Panc1 (cell line): ENCODE measurements around the gene TBC1D16. TPM values are rescaled to one million over a fixed set of nuclear protein-coding genes. Genes with fewer than 3 reads are reported as not detected.

ENCODE experiments used
- ATAC-seq: fragments of 200-7000 bp; cut with Tn5 transposase; 2 replicates; pipeline ENCODE4 v1.9.1; 2020; ENCODE audit warnings: mild to moderate bottlenecking, moderate library complexity
- BruUV-seq: library from RNA; stranded (reverse); fragments of 400-500 nt; replicated peaks from 2 replicates; lab custom pipeline; 2021; lab: Mats Ljungman, UMichigan
- CTCF ChIA-PET: fragments of 300-600 bp; sonication (Branson Sonifier 250); formaldehyde crosslinking; loops from one replicate; lab custom pipeline; 2022; ENCODE audit warnings: antibody characterized with exemption; lab: Charles Lee
- POLR2A ChIA-PET: fragments of 300-600 bp; sonication (Branson Sonifier 250); formaldehyde crosslinking; loops from one replicate; lab custom pipeline; 2022; ENCODE audit warnings: antibody characterized with exemption; lab: Charles Lee
- DNase-seq: peaks from one replicate; pipeline ENCODE4 v3.0.0-alpha.2; 2010; ENCODE audit warnings: low read depth, low spot score
- H3K27ac ChIP-seq: 2 replicates; pipeline ENCODE4 v1.5.1; 2011; ENCODE audit warnings: mild to moderate bottlenecking, low read length, inconsistent platforms
- H3K27me3 ChIP-seq: fragments of 200-500 bp; sonication (Bioruptor generic); 2 replicates; pipeline ENCODE4 v1.6.0; 2014; ENCODE audit warnings: low read length, inconsistent platforms; ENCODE audit not compliant: control insufficient read depth, insufficient read depth
- H3K36me3 ChIP-seq: fragments of 200-500 bp; sonication (Bioruptor generic); 2 replicates; pipeline ENCODE4 v1.5.1; 2014; ENCODE audit warnings: inconsistent platforms, mild to moderate bottlenecking, low read length, moderate library complexity; ENCODE audit not compliant: control insufficient read depth, insufficient read depth
- H3K4me1 ChIP-seq: 2 replicates; pipeline ENCODE4 v1.5.1; 2011; ENCODE audit warnings: inconsistent platforms, mild to moderate bottlenecking, low read length, moderate library complexity; ENCODE audit not compliant: control insufficient read depth, insufficient read depth
- H3K4me3 ChIP-seq, 2 experiments: 2 replicates each; pipeline ENCODE4 v1.5.1; 2011 to 2012; ENCODE audit warnings: low read depth in 2 of 2, low read length in 2 of 2, mild to moderate bottlenecking in 2 of 2, inconsistent platforms in 1 of 2, moderate library complexity in 1 of 2
- H3K9me3 ChIP-seq: fragments of 200-500 bp; sonication (Bioruptor generic); 2 replicates; pipeline ENCODE4 v1.5.1; 2014; ENCODE audit warnings: low read depth, mild to moderate bottlenecking, inconsistent platforms, low read length, moderate library complexity; ENCODE audit not compliant: control insufficient read depth, insufficient read depth
- POLR2AphosphoS5 ChIP-seq: IDR thresholded peaks from 2 replicates; pipeline ENCODE4 v1.6.1; 2012; ENCODE audit warnings: mild to moderate bottlenecking, low read depth, low read length, moderate library complexity
- SIN3A ChIP-seq: IDR thresholded peaks from 2 replicates; pipeline ENCODE4 v1.6.1; 2012; ENCODE audit warnings: low read depth, mild to moderate bottlenecking, low read length, moderate library complexity, borderline replicate concordance; ENCODE audit not compliant: insufficient read depth
- TCF7L2 ChIP-seq: IDR thresholded peaks from 2 replicates; pipeline ENCODE4 v1.6.1; 2011; ENCODE audit warnings: mild to moderate bottlenecking, low read depth, low read length, inconsistent platforms
- in situ Hi-C: cut with HindIII; loops from 2 replicates; pipeline ENCODE4 v1.10.0; 2016; ENCODE audit warnings: low sequenced_read_pairs, low pct_unique_long_range_greater_than_20kb
- intact Hi-C: fragments of 100-400 bp; cut with micrococcal nuclease; formaldehyde crosslinking; loops from one replicate; pipeline ENCODE4 v1.10.0; 2022; ENCODE audit not compliant: unreplicated experiment
- total RNA-seq: library from RNA; stranded (reverse); gene quantifications from one replicate; pipeline ENCODE4 v1.2.1, GENCODE V29; 2021; ENCODE audit not compliant: unreplicated experiment
- TF ChIP-seq, protein P1 (sequence below): fragments of 450-650 bp; IDR thresholded peaks from 2 replicates; pipeline ENCODE4 v1.5.1; 2017; ENCODE audit warnings: mild to moderate bottlenecking
- TF ChIP-seq, protein P2 (sequence below), 2 experiments: IDR thresholded peaks; 2 replicates each; pipeline ENCODE4 v1.6.1; 2011 to 2012; ENCODE audit warnings: low read depth in 2 of 2, control low read depth in 1 of 2, low read length in 1 of 2, mild to moderate bottlenecking in 1 of 2, moderate library complexity in 1 of 2; ENCODE audit not compliant: insufficient read depth in 1 of 2

TBC1D16 gene
- total RNA-seq, 1 experiment from 2014 or later, result 41.6 TPM

DNA sequence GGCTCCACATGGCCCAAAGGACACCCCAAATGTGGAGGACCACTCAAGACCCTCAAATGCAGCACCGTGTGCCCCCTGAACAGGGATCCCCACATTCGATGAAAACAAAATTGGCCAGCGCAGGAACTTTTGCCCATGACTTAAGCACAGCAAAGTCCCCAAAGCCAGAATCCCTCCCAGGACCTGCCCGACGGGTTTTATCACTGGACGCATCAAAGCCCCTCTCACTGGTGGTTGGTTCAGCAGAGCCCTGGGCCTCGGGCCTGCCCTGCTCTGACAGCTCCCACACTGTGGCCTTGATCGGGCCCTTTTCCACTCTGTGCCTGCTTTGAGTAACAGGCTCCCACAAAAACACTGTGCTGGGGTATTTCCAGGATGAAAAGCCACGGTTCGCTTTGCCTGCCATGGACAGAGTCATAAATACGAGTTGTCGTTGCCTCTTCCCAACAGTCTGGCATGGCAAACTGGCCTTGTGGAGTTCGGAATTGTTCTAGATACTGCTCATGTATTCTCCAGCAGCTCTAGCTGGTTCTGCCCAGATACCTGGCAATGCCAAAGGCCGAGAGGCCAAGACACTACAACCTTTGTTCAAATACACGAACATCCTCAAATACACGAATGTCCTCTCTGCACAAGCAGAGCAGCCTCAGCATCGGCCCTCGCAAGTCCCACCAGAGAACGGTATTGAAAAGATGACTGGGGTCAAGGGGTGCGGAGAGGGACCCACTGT lies 46.4 kb downstream of the TBC1D16 start:
- Histone ChIP-seq H3K4me1 (peaks cover 87% of the 10 kb centered on the region), H3K27me3 (no peaks in the 10 kb centered on the region), H3K4me3 (no peak overlapping the region), H3K36me3 (no peaks in the 10 kb centered on the region), H3K27ac (peak overlapping the region; percentile 90), H3K9me3 (no peaks in the 10 kb centered on the region)
- intact Hi-C loops, result loop anchor here (5.0 kb wide), 1 partner anchor 152 kb away; the partner anchor contains the start of gene CBX4
- CTCF ChIA-PET, result no interaction called here
- in situ Hi-C loops, result loop anchor here (25.0 kb wide), 2 partner anchors 127 to 202 kb away; partner anchors contain the start of genes CBX2 and CBX8
- POLR2A ChIA-PET, result no interaction called here
- ATAC-seq (no peak), DNase-seq (no peak)
- TF ChIP-seq POLR2AphosphoS5 (no peak), TCF7L2 (no peak)
- BruUV-seq, result no TSS peak

DNA sequence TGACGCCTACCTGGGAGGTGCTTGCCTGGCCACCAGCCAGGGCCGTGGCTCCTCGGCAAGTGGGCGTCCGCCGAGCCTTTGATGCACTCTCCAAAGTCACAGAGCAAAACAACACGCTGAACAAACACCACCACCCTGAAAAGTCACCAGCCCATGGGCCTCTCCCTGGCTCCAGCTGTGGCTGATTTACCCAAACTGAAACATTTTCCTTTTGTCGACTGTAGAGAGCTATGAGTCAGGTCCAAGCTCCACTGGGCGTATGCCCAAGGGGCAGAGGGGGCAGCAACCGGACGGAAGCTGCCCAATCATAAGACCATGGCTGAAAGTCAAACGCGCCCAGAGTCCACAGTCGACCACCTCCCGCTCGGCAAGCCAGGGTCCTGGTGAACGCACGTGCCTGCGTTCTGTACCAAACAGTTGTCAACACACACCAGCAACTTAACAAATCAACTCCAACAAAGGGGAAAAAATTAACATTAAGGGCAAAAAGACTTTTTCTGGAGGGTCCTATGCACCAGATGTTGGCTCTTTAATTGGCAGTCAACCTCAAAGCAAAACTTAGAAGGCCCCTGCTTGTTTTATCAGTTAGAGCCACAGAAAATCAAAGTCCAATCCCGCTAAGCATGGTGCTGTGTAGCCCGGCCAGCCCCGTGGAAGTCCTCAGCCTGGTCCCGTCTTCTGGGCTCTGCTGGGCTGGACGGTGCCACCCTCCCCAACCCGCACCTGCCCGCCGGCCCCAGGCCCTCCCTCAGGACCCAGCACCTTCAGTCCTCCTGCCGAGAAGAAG lies 47.3 kb downstream of the TBC1D16 start:
- no peak for DNase-seq
- no peaks in the 10 kb centered on the region for H3K9me3 ChIP-seq
- H3K27me3 ChIP-seq, result no peaks in the 10 kb centered on the region
- H3K4me3 ChIP-seq, result peak overlapping the region; percentile 16 to 51
- TF ChIP-seq SIN3A, result no peak
- TF ChIP-seq POLR2AphosphoS5, result 0 out of 2 replicates have a peak, but pooled peaks have one; percentile 26
- TF ChIP-seq, protein P1, sequence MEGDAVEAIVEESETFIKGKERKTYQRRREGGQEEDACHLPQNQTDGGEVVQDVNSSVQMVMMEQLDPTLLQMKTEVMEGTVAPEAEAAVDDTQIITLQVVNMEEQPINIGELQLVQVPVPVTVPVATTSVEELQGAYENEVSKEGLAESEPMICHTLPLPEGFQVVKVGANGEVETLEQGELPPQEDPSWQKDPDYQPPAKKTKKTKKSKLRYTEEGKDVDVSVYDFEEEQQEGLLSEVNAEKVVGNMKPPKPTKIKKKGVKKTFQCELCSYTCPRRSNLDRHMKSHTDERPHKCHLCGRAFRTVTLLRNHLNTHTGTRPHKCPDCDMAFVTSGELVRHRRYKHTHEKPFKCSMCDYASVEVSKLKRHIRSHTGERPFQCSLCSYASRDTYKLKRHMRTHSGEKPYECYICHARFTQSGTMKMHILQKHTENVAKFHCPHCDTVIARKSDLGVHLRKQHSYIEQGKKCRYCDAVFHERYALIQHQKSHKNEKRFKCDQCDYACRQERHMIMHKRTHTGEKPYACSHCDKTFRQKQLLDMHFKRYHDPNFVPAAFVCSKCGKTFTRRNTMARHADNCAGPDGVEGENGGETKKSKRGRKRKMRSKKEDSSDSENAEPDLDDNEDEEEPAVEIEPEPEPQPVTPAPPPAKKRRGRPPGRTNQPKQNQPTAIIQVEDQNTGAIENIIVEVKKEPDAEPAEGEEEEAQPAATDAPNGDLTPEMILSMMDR, result no peak
- peak; percentile 84 for TF ChIP-seq TCF7L2
- TF ChIP-seq, protein P2, sequence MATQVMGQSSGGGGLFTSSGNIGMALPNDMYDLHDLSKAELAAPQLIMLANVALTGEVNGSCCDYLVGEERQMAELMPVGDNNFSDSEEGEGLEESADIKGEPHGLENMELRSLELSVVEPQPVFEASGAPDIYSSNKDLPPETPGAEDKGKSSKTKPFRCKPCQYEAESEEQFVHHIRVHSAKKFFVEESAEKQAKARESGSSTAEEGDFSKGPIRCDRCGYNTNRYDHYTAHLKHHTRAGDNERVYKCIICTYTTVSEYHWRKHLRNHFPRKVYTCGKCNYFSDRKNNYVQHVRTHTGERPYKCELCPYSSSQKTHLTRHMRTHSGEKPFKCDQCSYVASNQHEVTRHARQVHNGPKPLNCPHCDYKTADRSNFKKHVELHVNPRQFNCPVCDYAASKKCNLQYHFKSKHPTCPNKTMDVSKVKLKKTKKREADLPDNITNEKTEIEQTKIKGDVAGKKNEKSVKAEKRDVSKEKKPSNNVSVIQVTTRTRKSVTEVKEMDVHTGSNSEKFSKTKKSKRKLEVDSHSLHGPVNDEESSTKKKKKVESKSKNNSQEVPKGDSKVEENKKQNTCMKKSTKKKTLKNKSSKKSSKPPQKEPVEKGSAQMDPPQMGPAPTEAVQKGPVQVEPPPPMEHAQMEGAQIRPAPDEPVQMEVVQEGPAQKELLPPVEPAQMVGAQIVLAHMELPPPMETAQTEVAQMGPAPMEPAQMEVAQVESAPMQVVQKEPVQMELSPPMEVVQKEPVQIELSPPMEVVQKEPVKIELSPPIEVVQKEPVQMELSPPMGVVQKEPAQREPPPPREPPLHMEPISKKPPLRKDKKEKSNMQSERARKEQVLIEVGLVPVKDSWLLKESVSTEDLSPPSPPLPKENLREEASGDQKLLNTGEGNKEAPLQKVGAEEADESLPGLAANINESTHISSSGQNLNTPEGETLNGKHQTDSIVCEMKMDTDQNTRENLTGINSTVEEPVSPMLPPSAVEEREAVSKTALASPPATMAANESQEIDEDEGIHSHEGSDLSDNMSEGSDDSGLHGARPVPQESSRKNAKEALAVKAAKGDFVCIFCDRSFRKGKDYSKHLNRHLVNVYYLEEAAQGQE (IDR thresholded peaks at IDR 0.05; ENCODE audit: insufficient read depth in 1 of 2, low read depth in 2 of 2, low read length in 1 of 2), result no peak
- ATAC-seq, result peak; percentile 60
- peak overlapping the region; percentile 90 for H3K27ac ChIP-seq
- CTCF ChIA-PET, result interaction anchor here (1.2 kb wide), 1 partner anchor 113 kb away, joined by 3 read pairs; the partner anchor contains the start of gene GAA
- peaks cover 79% of the 10 kb centered on the region for H3K4me1 ChIP-seq
- no TSS peak for BruUV-seq
- in situ Hi-C loops (loop anchor here (25.0 kb wide), 2 partner anchors 126 to 201 kb away; partner anchors contain the start of genes CBX2 and CBX8), intact Hi-C loops (loop anchor here (5.0 kb wide), 1 partner anchor 151 kb away; the partner anchor contains the start of gene CBX4)
- POLR2A ChIA-PET, result interaction anchor here (0.6 to 0.7 kb wide), 2 partner anchors 147 to 149 kb away, joined by 3 to 4 read pairs; no protein-coding TSS in a partner anchor
- H3K36me3 ChIP-seq, result no peaks in the 10 kb centered on the region
